DND-41 (cell line): ENCODE data around the gene CPEB1.

ENCODE experiments used
- CTCF ChIP-seq: IDR thresholded peaks from 2 replicates; pipeline ENCODE4 v1.5.1; 2012; ENCODE audit warnings: borderline replicate concordance, low read length, moderate library complexity, mild to moderate bottlenecking; ENCODE audit not compliant: poor library complexity, severe bottlenecking; ENCODE audit errors: extremely low read depth
- EZH2 ChIP-seq: IDR thresholded peaks from 3 replicates; pipeline ENCODE4 v1.6.1; 2012; ENCODE audit warnings: borderline replicate concordance, low read depth, mild to moderate bottlenecking, moderate library complexity, low read length, inconsistent platforms; ENCODE audit not compliant: severe bottlenecking

GRCh38 chr15:82670699-82671098, 23.5 kb upstream of the CPEB1 start:
- no peak for TF ChIP-seq CTCF
- no peak for TF ChIP-seq EZH2
